ENCODE data around the gene ADGRB3. TPM values are rescaled to one million over a fixed set of nuclear protein-coding genes. Genes with fewer than 3 reads are reported as not detected.

The ADGRB3 gene
- polyA plus RNA-seq, 1 of the 3 experiments (the other 2 are of a cell fraction): 0.12 TPM

DNA sequence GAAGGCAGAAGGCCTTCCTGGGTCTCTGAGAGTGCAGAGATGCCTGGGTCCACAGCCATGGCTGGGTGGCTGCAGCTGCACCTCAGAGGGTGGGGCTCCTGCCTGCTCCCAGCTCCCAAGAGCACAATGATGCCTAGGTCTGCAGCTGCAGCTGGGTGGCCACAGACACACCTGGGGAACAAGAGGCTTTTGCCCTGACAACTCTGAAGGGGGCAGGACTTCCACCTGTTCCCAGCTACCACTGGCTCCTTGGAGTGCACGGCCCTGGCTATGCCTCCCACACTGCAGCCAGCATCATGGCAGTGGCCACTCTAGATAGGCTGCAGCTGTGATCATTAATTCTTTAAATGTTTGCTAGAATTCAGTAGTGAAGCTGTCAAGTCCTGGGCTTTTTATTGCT is 511.3 kb downstream of the ADGRB3 start:
- no peaks in the 10 kb centered on the region for H3K79me2 ChIP-seq (ENCODE audit: insufficient read depth)
- H3K27ac ChIP-seq (ENCODE audit: low read depth in 2 of 2, low read length in 1 of 2): no peak overlapping the region
- H3K4me2 ChIP-seq: no peak overlapping the region
- DNase-seq: no peak
- H2AFZ ChIP-seq (ENCODE audit: low read depth): no peak overlapping the region
- H3K4me1 ChIP-seq (ENCODE audit: control insufficient read depth in 1 of 2, insufficient read depth in 2 of 2, low read depth in 1 of 2, low read length in 1 of 2): no peaks in the 10 kb centered on the region
- no peak overlapping the region for H3K4me3 ChIP-seq (ENCODE audit: low read depth in 2 of 2, low read length in 1 of 2)
- no peaks in the 10 kb centered on the region for H3K36me3 ChIP-seq (replicated peaks in 1 of 2; ENCODE audit: control insufficient read depth in 1 of 2, insufficient read depth in 2 of 2, low read length in 1 of 2)
- H4K20me1 ChIP-seq (ENCODE audit: insufficient read depth): no peaks in the 10 kb centered on the region
- WGBS (ENCODE audit: low lambda C conversion rate): no CpG with 5 or more reads among the region's 1 CpG
- no peaks in the 10 kb centered on the region for H3F3A ChIP-seq (replicated peaks; ENCODE audit: insufficient read depth)
- H3K9me2 ChIP-seq: no peaks in the 10 kb centered on the region
- no peaks in the 10 kb centered on the region for H3K27me3 ChIP-seq (ENCODE audit: insufficient read depth)
- no peak for TF ChIP-seq FOXJ3 (CRISPR knock-in tag; IDR thresholded peaks at IDR 0.05)
- TF ChIP-seq, protein P1, sequence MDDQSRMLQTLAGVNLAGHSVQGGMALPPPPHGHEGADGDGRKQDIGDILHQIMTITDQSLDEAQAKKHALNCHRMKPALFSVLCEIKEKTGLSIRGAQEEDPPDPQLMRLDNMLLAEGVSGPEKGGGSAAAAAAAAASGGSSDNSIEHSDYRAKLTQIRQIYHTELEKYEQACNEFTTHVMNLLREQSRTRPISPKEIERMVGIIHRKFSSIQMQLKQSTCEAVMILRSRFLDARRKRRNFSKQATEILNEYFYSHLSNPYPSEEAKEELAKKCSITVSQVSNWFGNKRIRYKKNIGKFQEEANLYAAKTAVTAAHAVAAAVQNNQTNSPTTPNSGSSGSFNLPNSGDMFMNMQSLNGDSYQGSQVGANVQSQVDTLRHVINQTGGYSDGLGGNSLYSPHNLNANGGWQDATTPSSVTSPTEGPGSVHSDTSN (IDR thresholded peaks at IDR 0.05): no peak
- TF ChIP-seq ZBTB33 (IDR thresholded peaks at IDR 0.05; ENCODE audit: borderline replicate concordance, low read depth): no peak
- TF ChIP-seq CHD2 (IDR thresholded peaks at IDR 0.05; ENCODE audit: low read length, partially characterized antibody): no peak
- POLR2A ChIA-PET: no interaction called here
- no peaks in the 10 kb centered on the region for H3K9me3 ChIP-seq
- CTCF ChIA-PET: no interaction called here
- no peak overlapping the region for H3K9ac ChIP-seq

GRCh38 chr6:69155467-69155866 is 520.4 kb downstream of the ADGRB3 start:
- ChIA-PET CTCF (interaction anchor here (1.8 kb wide), 1 partner anchor 9 kb away, joined by 7 read pairs; no protein-coding TSS in a partner anchor), POLR2A (no interaction called here)
- peak; percentile 36; the same call in 1 of the 2 replicates for TF ChIP-seq RAD21 (IDR thresholded peaks at IDR 0.05; ENCODE audit: low read length)
- TF ChIP-seq CTCF (IDR thresholded peaks at IDR 0.05): peak; percentile 22; the same call in 1 of the 2 replicates
- no peak for TF ChIP-seq ELF1 (IDR thresholded peaks at IDR 0.05)
- no peaks in the 10 kb centered on the region for H3K9me2 ChIP-seq
- no peaks in the 10 kb centered on the region for H3K9me3 ChIP-seq
- no peak for DNase-seq
- WGBS (ENCODE audit: low lambda C conversion rate): 33% methylated on average over 1 of the region's 1 CpG
- no peaks in the 10 kb centered on the region for H3K79me2 ChIP-seq (ENCODE audit: insufficient read depth)
- H3K36me3 ChIP-seq (replicated peaks in 1 of 2; ENCODE audit: control insufficient read depth in 1 of 2, insufficient read depth in 2 of 2, low read length in 1 of 2): no peaks in the 10 kb centered on the region
- H3K27ac ChIP-seq (ENCODE audit: low read depth in 2 of 2, low read length in 1 of 2): no peak overlapping the region
- no peaks in the 10 kb centered on the region for H4K20me1 ChIP-seq (ENCODE audit: insufficient read depth)
- no peak overlapping the region for H2AFZ ChIP-seq (ENCODE audit: low read depth)
- no peak overlapping the region for H3K9ac ChIP-seq
- no peak overlapping the region for H3K4me2 ChIP-seq
- H3K4me3 ChIP-seq (ENCODE audit: low read depth in 2 of 2, low read length in 1 of 2): no peak overlapping the region
- no peaks in the 10 kb centered on the region for H3F3A ChIP-seq (replicated peaks; ENCODE audit: insufficient read depth)
- no peaks in the 10 kb centered on the region for H3K27me3 ChIP-seq (ENCODE audit: insufficient read depth)
- peaks cover 0 to 4% of the 10 kb centered on the region in 2 experiments; a peak in 2 of 4 replicates for H3K4me1 ChIP-seq (ENCODE audit: control insufficient read depth in 1 of 2, insufficient read depth in 2 of 2, low read depth in 1 of 2, low read length in 1 of 2)
